NB4 (cell line): ENCODE measurements around the gene RNF150.

Experiments used
- CTCF ChIP-seq: IDR thresholded peaks from one replicate; pipeline ENCODE4 v1.5.1; 2012; ENCODE audit warnings: low read depth, low read length
- MAX ChIP-seq: IDR thresholded peaks from 2 replicates; pipeline ENCODE4 v1.6.1; 2011; ENCODE audit warnings: low read depth, low read length
- POLR2A ChIP-seq: IDR thresholded peaks from 2 replicates; pipeline ENCODE4 v1.6.1; 2011; ENCODE audit warnings: mild to moderate bottlenecking; ENCODE audit not compliant: insufficient read length; ENCODE audit errors: extremely low read depth

GRCh38 chr4:141003193-141003592, 130.1 kb downstream of the RNF150 start:
- no peak for TF ChIP-seq CTCF
- TF ChIP-seq POLR2A = no peak
- no peak for TF ChIP-seq MAX
